Measurements from ENCODE around the gene PRLR. TPM values are rescaled to one million over a fixed set of nuclear protein-coding genes. Genes with fewer than 3 reads are reported as not detected.

The PRLR gene
- total and polyA plus RNA-seq, 10 donors: 0.02 to 0.82 (median 0.26) TPM

DNA sequence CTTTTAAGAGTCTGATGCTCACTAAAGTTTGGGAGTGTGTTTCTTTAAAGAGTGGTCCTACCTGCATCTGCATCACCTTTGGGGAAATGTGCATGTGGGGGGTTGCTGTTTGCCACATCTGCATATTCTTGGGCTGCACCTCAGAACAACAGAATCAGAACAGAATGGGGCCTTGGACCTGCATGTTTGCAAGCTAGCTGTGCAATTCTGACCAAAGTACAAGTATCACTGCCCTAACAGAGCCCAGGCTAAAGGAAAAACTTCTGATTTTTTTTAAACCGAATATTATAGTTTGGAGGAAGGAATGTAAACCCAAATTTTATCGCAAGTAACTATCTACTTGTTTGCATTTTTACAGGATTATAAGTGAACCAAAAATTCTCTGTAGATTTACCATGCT lies 34.2 kb upstream of the PRLR start:
- no peaks in the 10 kb centered on the region for H3K4me1 ChIP-seq
- no peak for DNase-seq
- H3K27me3 ChIP-seq (replicated peaks in 1 of 7): peaks cover 0 to 6% (median 0%) of the 10 kb centered on the region in 7 donors
- 92 to 98% (median 94%) methylated on average over 2 of the region's 2 CpGs for WGBS, 5 donors
- no peaks in the 10 kb centered on the region for H3K36me3 ChIP-seq
- no peak for TF ChIP-seq POLR2AphosphoS5 (IDR thresholded peaks at IDR 0.05)
- TF ChIP-seq, protein P1, sequence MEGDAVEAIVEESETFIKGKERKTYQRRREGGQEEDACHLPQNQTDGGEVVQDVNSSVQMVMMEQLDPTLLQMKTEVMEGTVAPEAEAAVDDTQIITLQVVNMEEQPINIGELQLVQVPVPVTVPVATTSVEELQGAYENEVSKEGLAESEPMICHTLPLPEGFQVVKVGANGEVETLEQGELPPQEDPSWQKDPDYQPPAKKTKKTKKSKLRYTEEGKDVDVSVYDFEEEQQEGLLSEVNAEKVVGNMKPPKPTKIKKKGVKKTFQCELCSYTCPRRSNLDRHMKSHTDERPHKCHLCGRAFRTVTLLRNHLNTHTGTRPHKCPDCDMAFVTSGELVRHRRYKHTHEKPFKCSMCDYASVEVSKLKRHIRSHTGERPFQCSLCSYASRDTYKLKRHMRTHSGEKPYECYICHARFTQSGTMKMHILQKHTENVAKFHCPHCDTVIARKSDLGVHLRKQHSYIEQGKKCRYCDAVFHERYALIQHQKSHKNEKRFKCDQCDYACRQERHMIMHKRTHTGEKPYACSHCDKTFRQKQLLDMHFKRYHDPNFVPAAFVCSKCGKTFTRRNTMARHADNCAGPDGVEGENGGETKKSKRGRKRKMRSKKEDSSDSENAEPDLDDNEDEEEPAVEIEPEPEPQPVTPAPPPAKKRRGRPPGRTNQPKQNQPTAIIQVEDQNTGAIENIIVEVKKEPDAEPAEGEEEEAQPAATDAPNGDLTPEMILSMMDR (IDR thresholded peaks at IDR 0.05 in 8 of 11, conservative IDR thresholded peaks at IDR 0.05 in 3 of 11): no peak
- TF ChIP-seq POLR2A (IDR thresholded peaks at IDR 0.05): no peak
- intact Hi-C loops (cut with DNase I; ENCODE audit: low total_unique reads): no loop called here
- H3K4me3 ChIP-seq: no peak overlapping the region
- H3K27ac ChIP-seq: no peak overlapping the region
- no peaks in the 10 kb centered on the region for H3K9me3 ChIP-seq

DNA sequence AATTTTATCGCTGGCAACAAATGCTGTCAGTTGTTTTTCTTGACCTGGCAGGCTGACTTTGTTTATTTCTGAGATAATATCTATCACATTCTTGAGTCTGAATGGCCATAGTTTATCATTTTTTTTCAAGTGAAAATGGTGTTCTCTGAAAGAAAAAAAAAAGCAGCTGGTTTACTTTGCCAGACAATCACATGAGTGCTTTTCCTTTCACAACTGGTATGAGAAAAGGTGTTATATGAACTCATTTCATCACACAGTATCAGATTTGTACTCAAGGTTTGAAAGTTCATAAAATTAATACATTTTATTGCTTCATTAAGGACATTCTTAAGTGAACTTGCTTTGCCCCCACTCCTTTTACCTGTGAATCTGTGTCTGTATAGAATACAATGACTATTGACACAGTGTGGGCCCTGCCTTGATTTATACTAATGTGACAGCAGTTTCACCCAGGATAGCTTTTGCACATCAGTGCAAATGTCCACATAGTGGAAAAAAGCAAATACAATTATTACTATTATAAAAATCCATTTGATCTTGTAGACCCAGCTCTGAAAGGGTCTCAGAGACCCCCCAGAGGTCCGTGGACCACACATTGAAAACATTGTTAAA lies 33.1 kb upstream of the PRLR start:
- Histone ChIP-seq H3K4me1 (no peaks in the 10 kb centered on the region), H3K9me3 (no peaks in the 10 kb centered on the region), H3K27me3 (replicated peaks in 1 of 7) (peaks cover 0 to 6% (median 0%) of the 10 kb centered on the region in 7 donors), H3K27ac (no peak overlapping the region), H3K4me3 (no peak overlapping the region), H3K36me3 (no peaks in the 10 kb centered on the region)
- DNase-seq: no peak
- intact Hi-C loops (cut with DNase I; ENCODE audit: low total_unique reads): no loop called here
- no peak for TF ChIP-seq POLR2A (IDR thresholded peaks at IDR 0.05)
- TF ChIP-seq POLR2AphosphoS5 (IDR thresholded peaks at IDR 0.05): no peak
- TF ChIP-seq, protein P1 (IDR thresholded peaks at IDR 0.05 in 8 of 11, conservative IDR thresholded peaks at IDR 0.05 in 3 of 11): no peak
- WGBS, 5 donors: 67 to 78% (median 73%) methylated on average over 2 of the region's 2 CpGs

DNA sequence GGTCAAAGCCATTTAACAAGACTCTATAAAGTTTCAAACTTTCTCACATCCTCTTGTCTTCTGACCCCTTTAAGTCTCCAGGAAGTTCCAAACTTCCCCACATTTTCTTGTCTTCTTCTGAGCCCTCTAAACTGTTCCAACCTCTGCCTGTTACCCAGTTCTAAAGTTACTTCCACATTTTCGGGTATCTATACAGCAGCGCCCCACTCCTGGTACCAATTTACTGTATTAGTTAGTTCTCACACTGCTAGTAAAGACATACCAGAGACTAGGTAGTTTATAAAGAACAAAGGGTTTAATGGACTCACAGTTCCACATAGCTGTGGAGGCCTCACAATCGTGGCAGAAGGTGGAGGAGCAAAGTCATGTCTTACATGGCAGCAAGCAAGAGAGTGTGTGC lies 23.3 kb upstream of the PRLR start:
- no peak for DNase-seq
- no peak overlapping the region for H3K4me3 ChIP-seq
- WGBS, 5 donors: 80 to 90% (median 84%) methylated on average over 3 of the region's 3 CpGs
- no peak overlapping the region for H3K27ac ChIP-seq
- no peaks in the 10 kb centered on the region for H3K27me3 ChIP-seq (replicated peaks in 1 of 7)
- H3K36me3 ChIP-seq: no peaks in the 10 kb centered on the region
- TF ChIP-seq POLR2A (IDR thresholded peaks at IDR 0.05) (no peak), POLR2AphosphoS5 (IDR thresholded peaks at IDR 0.05) (no peak)
- TF ChIP-seq, protein P1 (IDR thresholded peaks at IDR 0.05 in 8 of 11, conservative IDR thresholded peaks at IDR 0.05 in 3 of 11): no peak
- peaks cover 0 to 32% (median 22%) of the 10 kb centered on the region in 8 donors for H3K9me3 ChIP-seq
- intact Hi-C loops (cut with DNase I; ENCODE audit: low total_unique reads): no loop called here
- no peaks in the 10 kb centered on the region for H3K4me1 ChIP-seq

DNA sequence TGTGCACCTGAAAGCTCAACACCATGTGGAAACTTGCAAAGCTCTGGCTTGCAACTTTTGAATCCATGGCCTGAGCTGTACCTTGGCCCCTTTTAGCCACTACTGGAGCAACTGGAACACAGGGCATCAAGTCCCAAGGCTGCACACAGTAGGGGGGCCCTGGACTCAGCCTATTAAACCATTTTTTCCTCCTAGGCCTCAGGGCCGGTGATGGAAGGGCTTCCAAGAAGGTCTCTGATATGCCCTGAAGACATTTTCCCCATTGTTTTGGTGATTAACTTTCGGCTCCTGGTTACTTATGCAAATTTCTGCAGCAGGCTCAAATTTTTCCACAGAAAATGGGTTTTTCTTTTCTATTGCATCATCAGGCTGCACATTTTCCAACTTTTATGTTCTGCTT lies 22.7 kb upstream of the PRLR start:
- 87 to 91% (median 87%) methylated on average over 2 of the region's 2 CpGs for WGBS, 5 donors
- no peak overlapping the region for H3K4me3 ChIP-seq
- DNase-seq: no peak
- no peak overlapping the region for H3K27ac ChIP-seq
- H3K27me3 ChIP-seq (replicated peaks in 1 of 7): no peaks in the 10 kb centered on the region
- H3K36me3 ChIP-seq: no peaks in the 10 kb centered on the region
- intact Hi-C loops (cut with DNase I; ENCODE audit: low total_unique reads): no loop called here
- no peaks in the 10 kb centered on the region for H3K4me1 ChIP-seq
- TF ChIP-seq, protein P1 (IDR thresholded peaks at IDR 0.05 in 8 of 11, conservative IDR thresholded peaks at IDR 0.05 in 3 of 11): no peak
- TF ChIP-seq POLR2AphosphoS5 (IDR thresholded peaks at IDR 0.05) (no peak), POLR2A (IDR thresholded peaks at IDR 0.05) (no peak)
- peaks cover 0 to 32% (median 22%) of the 10 kb centered on the region in 8 donors for H3K9me3 ChIP-seq
